H1 (cell line): ENCODE measurements around the gene C17orf107. TPM values are rescaled to one million over a fixed set of nuclear protein-coding genes. Genes with fewer than 3 reads are reported as not detected.

Experiments used
- CTCF ChIA-PET: fragments of 300-600 bp; sonication (Branson Sonifier 250); formaldehyde crosslinking; loops from one replicate; lab custom pipeline; 2021; ENCODE audit not compliant: partially characterized antibody; lab: Charles Lee
- POLR2A ChIA-PET: fragments of 300-600 bp; sonication (Branson Sonifier 250); formaldehyde crosslinking; loops from one replicate; lab custom pipeline; 2021; ENCODE audit warnings: inconsistent platforms; ENCODE audit not compliant: partially characterized antibody; lab: Charles Lee
- DNase-seq, 2 experiments: peaks; one replicate each; pipeline versions ENCODE4 v3.0.0 to v3.0.0-alpha.2; 2010 to 2022; ENCODE audit warnings: low spot score in 2 of 2, low read depth in 1 of 2, mixed read lengths in 1 of 2
- FAIRE-seq: peaks from 2 replicates; lab custom pipeline; 2011; peaks lifted over from hg19 to GRCh38; lab: Jason Lieb, UNC
- H2AFZ ChIP-seq: 2 replicates; pipeline ENCODE4 v1.8.1; 2012; ENCODE audit warnings: low read length, inconsistent platforms
- H2AK5ac ChIP-seq: 2 replicates; pipeline ENCODE4 v1.6.1; 2013; ENCODE audit warnings: low read depth, low read length
- H2BK120ac ChIP-seq: replicated peaks from 2 replicates; pipeline ENCODE3; 2013; ENCODE audit warnings: low read depth, low read length, inconsistent platforms
- H2BK12ac ChIP-seq: 2 replicates; pipeline ENCODE4 v1.6.1; 2013; ENCODE audit warnings: low read depth, low read length
- H2BK15ac ChIP-seq: 2 replicates; pipeline ENCODE4 v1.6.1; 2013; ENCODE audit warnings: low read length
- H2BK20ac ChIP-seq: 2 replicates; pipeline ENCODE4 v1.6.1; 2013; ENCODE audit warnings: low read length
- H2BK5ac ChIP-seq: 2 replicates; pipeline ENCODE4 v1.6.1; 2013; ENCODE audit warnings: low read depth, low read length
- H3K14ac ChIP-seq: 2 replicates; pipeline ENCODE4 v1.6.1; 2013; ENCODE audit warnings: inconsistent platforms; ENCODE audit not compliant: insufficient read length
- H3K18ac ChIP-seq: 2 replicates; pipeline ENCODE4 v1.6.1; 2013; ENCODE audit warnings: low read length; ENCODE audit errors: extremely low read depth
- H3K23ac ChIP-seq: 2 replicates; pipeline ENCODE4 v1.6.1; 2013; ENCODE audit warnings: inconsistent platforms; ENCODE audit not compliant: insufficient read length
- H3K23me2 ChIP-seq: 2 replicates; pipeline ENCODE4 v1.6.1; 2013; ENCODE audit warnings: low read depth, low read length
- H3K27ac ChIP-seq: 2 replicates; pipeline ENCODE4 v1.6.1; 2011; ENCODE audit warnings: low read depth, low read length, inconsistent platforms
- H3K27me3 ChIP-seq, 4 experiments: replicated peaks in 1 of 4; 1 replicate in 1 of 4; 2 replicates in 3 of 4; pipeline versions ENCODE4 v1.6.1 to v1.8.1; 2011 to 2013; ENCODE audit warnings: low read length in 3 of 4, mild to moderate bottlenecking in 3 of 4, inconsistent platforms in 2 of 4, mixed read lengths in 2 of 4, moderate library complexity in 1 of 4; ENCODE audit not compliant: control insufficient read depth in 3 of 4, insufficient read depth in 3 of 4; ENCODE audit errors: extremely low read depth in 1 of 4
- H3K36me3 ChIP-seq, 4 experiments: 2 replicates each; pipeline versions ENCODE4 v1.6.1 to v1.8.1; 2011 to 2013; ENCODE audit warnings: mild to moderate bottlenecking in 4 of 4, low read length in 3 of 4, moderate library complexity in 2 of 4, control low read depth in 1 of 4, inconsistent platforms in 1 of 4; ENCODE audit not compliant: insufficient read depth in 4 of 4, control insufficient read depth in 2 of 4
- H3K4ac ChIP-seq: replicated peaks from 2 replicates; pipeline ENCODE3; 2013; ENCODE audit warnings: low read length, low read depth, mixed read lengths, inconsistent platforms; ENCODE audit not compliant: insufficient read length
- H3K4me1 ChIP-seq, 4 experiments: replicated peaks in 1 of 4; 1 replicate in 1 of 4; 2 replicates in 3 of 4; pipeline versions ENCODE4 v1.6.1 to v1.8.1; 2011 to 2013; ENCODE audit warnings: low read length in 3 of 4, inconsistent platforms in 2 of 4, mixed read lengths in 1 of 4; ENCODE audit not compliant: insufficient read depth in 4 of 4, control insufficient read depth in 3 of 4
- H3K4me2 ChIP-seq, 2 experiments: 2 replicates each; pipeline versions ENCODE4 v1.6.1 to v1.8.1; 2011 to 2013; ENCODE audit warnings: low read depth in 2 of 2, low read length in 2 of 2, control low read depth in 1 of 2, inconsistent platforms in 1 of 2, mild to moderate bottlenecking in 1 of 2; ENCODE audit not compliant: insufficient read depth in 1 of 2
- H3K4me3 ChIP-seq, 4 experiments: fragments of 200-600, 300-600 bp in 1 of 4; sonication (generic), shearing (Covaris generic), sonication (Bioruptor Twin) in 1 of 4; 2 replicates each; pipeline versions ENCODE4 v1.5.1 to v1.8.1; 2011 to 2016; ENCODE audit warnings: low read length in 4 of 4, low read depth in 3 of 4, control low read depth in 2 of 4, inconsistent platforms in 2 of 4, mild to moderate bottlenecking in 2 of 4, mixed read lengths in 1 of 4, moderate library complexity in 1 of 4; ENCODE audit not compliant: insufficient read depth in 2 of 4; ENCODE audit errors: extremely low read depth in 1 of 4
- H3K56ac ChIP-seq: replicated peaks from 2 replicates; pipeline ENCODE3; 2013; ENCODE audit warnings: low read depth, mild to moderate bottlenecking, mixed read lengths, low read length, inconsistent platforms; ENCODE audit not compliant: insufficient read length
- H3K79me1 ChIP-seq: 2 replicates; pipeline ENCODE4 v1.6.1; 2013; ENCODE audit warnings: low read depth, low read length, control low read depth
- H3K79me2 ChIP-seq, 2 experiments: 2 replicates each; pipeline versions ENCODE4 v1.6.1 to v1.8.1; 2012 to 2013; ENCODE audit warnings: low read length in 2 of 2, mild to moderate bottlenecking in 2 of 2, inconsistent platforms in 1 of 2; ENCODE audit not compliant: insufficient read depth in 2 of 2, control insufficient read depth in 1 of 2
- H3K9ac ChIP-seq, 4 experiments: replicated peaks in 1 of 4; 1 replicate in 1 of 4; 2 replicates in 3 of 4; pipeline versions ENCODE4 v1.6.1 to v1.8.1; 2011 to 2013; ENCODE audit warnings: low read depth in 3 of 4, low read length in 3 of 4, control low read depth in 2 of 4, mild to moderate bottlenecking in 2 of 4, moderate library complexity in 2 of 4, inconsistent platforms in 1 of 4; ENCODE audit errors: extremely low read depth in 1 of 4
- H3K9me3 ChIP-seq, 2 experiments: 2 replicates each; pipeline versions ENCODE4 v1.6.1 to v1.8.1; 2012 to 2013; ENCODE audit warnings: mild to moderate bottlenecking in 2 of 2, moderate library complexity in 2 of 2, control low read depth in 1 of 2, inconsistent platforms in 1 of 2, low read depth in 1 of 2, low read length in 1 of 2, mixed read lengths in 1 of 2; ENCODE audit not compliant: insufficient read depth in 2 of 2
- H4K20me1 ChIP-seq, 2 experiments: replicated peaks in 1 of 2; 2 replicates each; pipeline versions ENCODE3 to v1.8.1; 2011 to 2013; ENCODE audit warnings: inconsistent platforms in 2 of 2, low read length in 2 of 2, mild to moderate bottlenecking in 1 of 2; ENCODE audit not compliant: insufficient read depth in 2 of 2, control insufficient read depth in 1 of 2
- H4K5ac ChIP-seq: 2 replicates; pipeline ENCODE4 v1.6.1; 2013; ENCODE audit warnings: low read length, low read depth, mixed read lengths, inconsistent platforms; ENCODE audit not compliant: insufficient read length
- H4K8ac ChIP-seq: 2 replicates; pipeline ENCODE4 v1.8.0; 2013; ENCODE audit warnings: mild to moderate bottlenecking, moderate library complexity, low read length, inconsistent platforms; ENCODE audit not compliant: insufficient read depth; ENCODE audit errors: extremely low read depth
- H4K91ac ChIP-seq: replicated peaks from 2 replicates; pipeline ENCODE3; 2013; ENCODE audit warnings: low read length, mixed read lengths, inconsistent platforms; ENCODE audit not compliant: insufficient read length
- BACH1 ChIP-seq: IDR thresholded peaks from 2 replicates; pipeline ENCODE4 v1.6.1; 2012; ENCODE audit warnings: low read length, improper control_type of control experiment
- CTCF ChIP-seq, 3 experiments: IDR thresholded peaks; 1 replicate in 2 of 3; 2 replicates in 1 of 3; pipeline versions ENCODE4 v1.5.1 to v1.6.1; 2011; ENCODE audit warnings: low read length in 3 of 3, mild to moderate bottlenecking in 3 of 3, inconsistent platforms in 2 of 3, low read depth in 1 of 3, moderate library complexity in 1 of 3; ENCODE audit not compliant: insufficient read depth in 1 of 3; ENCODE audit errors: control extremely low read depth in 1 of 3
- EGR1 ChIP-seq: IDR thresholded peaks from 2 replicates; pipeline ENCODE4 v1.6.1; 2011; ENCODE audit warnings: low read depth, low read length, borderline replicate concordance
- EP300 ChIP-seq, 2 experiments: IDR thresholded peaks; 1 replicate in 1 of 2; 2 replicates in 1 of 2; pipeline ENCODE4 v1.6.1; 2011 to 2012; ENCODE audit warnings: low read depth in 2 of 2, low read length in 2 of 2, mild to moderate bottlenecking in 2 of 2, borderline replicate concordance in 1 of 2, inconsistent platforms in 1 of 2, moderate library complexity in 1 of 2
- GABPA ChIP-seq: IDR thresholded peaks from 2 replicates; pipeline ENCODE4 v1.6.1; 2011; ENCODE audit warnings: mild to moderate bottlenecking, low read length, moderate library complexity, borderline replicate concordance; ENCODE audit not compliant: insufficient read depth
- RAD21 ChIP-seq, 2 experiments: IDR thresholded peaks in 1 of 2; conservative IDR thresholded peaks in 1 of 2; 2 replicates each; pipeline ENCODE4 v1.6.1; 2011; ENCODE audit warnings: low read depth in 2 of 2, low read length in 2 of 2, improper control_type of control experiment in 1 of 2, inconsistent platforms in 1 of 2, mild to moderate bottlenecking in 1 of 2, moderate library complexity in 1 of 2
- SP4 ChIP-seq: IDR thresholded peaks from 2 replicates; pipeline ENCODE4 v1.6.1; 2012; ENCODE audit warnings: low read length, inconsistent platforms
- YY1 ChIP-seq: IDR thresholded peaks from 2 replicates; pipeline ENCODE4 v1.6.1; 2011; ENCODE audit warnings: low read depth, mild to moderate bottlenecking, low read length
- WGBS, 2 experiments: shearing (Covaris generic) in 1 of 2; methylation state at CpG; one replicate each; pipeline versions ENCODE4 v1.1.6 to v1.1.7; 2013 to 2015; ENCODE audit warnings: low lambda C conversion rate in 2 of 2, mixed read lengths in 2 of 2, inconsistent platforms in 1 of 2, low coverage in 1 of 2, missing lambda C conversion rate in 1 of 2; ENCODE audit not compliant: insufficient replicate concordance in 2 of 2, insufficient coverage in 1 of 2, insufficient read length in 1 of 2; ENCODE audit errors: extremely low coverage in 1 of 2, missing lambda C conversion rate in 1 of 2; 5-methylcytosine and 5-hydroxymethylcytosine counted together
- polyA plus RNA-seq, 7 experiments: library from polyadenylated mRNA; depleted of rRNA in 3 of 7; stranded (reverse) in 5 of 7; unstranded in 2 of 7; fragments of >200 nt in 5 of 7; fragments of 200-250 nt in 2 of 7; gene quantifications; 1 replicate in 5 of 7; 2 replicates in 1 of 7; 4 replicates in 1 of 7; pipeline versions ENCODE4 v1.2.1 to v1.2.3, GENCODE V29; 2011 to 2013; ENCODE audit warnings: missing spikeins in 2 of 7, mixed read lengths in 2 of 7
- total RNA-seq: library from RNA; stranded (reverse); fragmentation: NEBNext Ultra II Directional; extraction: Animal tissue kit (Norgen Biotek cat#: 25700); gene quantifications from 2 replicates; pipeline ENCODE4 v1.2.1, GENCODE V29; 2021

The C17orf107 gene
- total and polyA plus RNA-seq, 2 of the 8 experiments (the other 6 are each of a cell fraction or from before 2014, with no cell fraction given) = 0.39 to 0.45 TPM

- Histone ChIP-seq H3K9ac (no peak overlapping the region), H4K91ac (no peak overlapping the region), H4K8ac (no peak overlapping the region), H2BK12ac (no peak overlapping the region), H4K20me1 (peaks cover 0 to 1% of the 10 kb centered on the region in 2 experiments), H3K36me3 (peaks cover 9 to 16% (median 13%) of the 10 kb centered on the region in 4 experiments), H4K5ac (no peak overlapping the region), H2BK5ac (no peak overlapping the region), H2BK120ac (no peak overlapping the region), H3K14ac (no peak overlapping the region), H3K27me3 (no peaks in the 10 kb centered on the region), H3K79me2 (peaks cover 0 to 12% of the 10 kb centered on the region in 2 experiments; a peak in 3 of 4 replicates), H3K4ac (no peak overlapping the region), H3K23ac (no peak overlapping the region), H2AK5ac (no peak overlapping the region), H2AFZ (no peak overlapping the region), H3K23me2 (peaks cover 8% of the 10 kb centered on the region; the same call in 1 of the 2 replicates), H3K79me1 (peaks cover 9% of the 10 kb centered on the region), H3K4me1 (peaks cover 0 to 8% (median 6%) of the 10 kb centered on the region in 4 experiments; a peak in 6 of 7 replicates), H2BK15ac (no peak overlapping the region), H3K4me2 (no peak overlapping the region), H2BK20ac (no peak overlapping the region), H3K18ac (no peak overlapping the region), H3K4me3 (no peak overlapping the region), H3K27ac (no peak overlapping the region), H3K56ac (no peak overlapping the region), H3K9me3 (no peaks in the 10 kb centered on the region)
- FAIRE-seq (no peak), DNase-seq (no peak)
- ChIA-PET POLR2A (interaction anchor here (0.7 to 27.4 kb wide), 12 partner anchors 8 to 63 kb away, joined by 3 to 987 read pairs (median 8); partner anchors contain the start of genes C17orf107, CHRNE, ENO3 and INCA1), CTCF (interaction anchor here (0.7 to 1.3 kb wide), 8 partner anchors 9 to 131 kb away, joined by 3 to 10 read pairs (median 4); no protein-coding TSS in a partner anchor)
- 83% methylated on average over 14 of the region's 14 CpGs; no CpG with 5 or more reads in 1 of the 2 experiments for WGBS, 2 experiments
- TF ChIP-seq EGR1 (0 out of 2 replicates have a peak, but pooled peaks have one; percentile 15), EP300 (IDR thresholded peaks at IDR 0.05; ENCODE audit: borderline replicate concordance in 1 of 2, low read depth in 2 of 2, low read length in 2 of 2) (no peak), GABPA (0 out of 2 replicates have a peak, but pooled peaks have one; percentile 37), SP4 (no peak), BACH1 (peak; percentile 11; the same call in 1 of the 2 replicates), YY1 (peak; percentile 54; the same call in 1 of the 2 replicates), RAD21 (IDR thresholded peaks at IDR 0.05 in 1 of 2, conservative IDR thresholded peaks at IDR 0.05 in 1 of 2; ENCODE audit: low read depth in 2 of 2, low read length in 2 of 2) (peak; percentile 25 to 52; a peak in 3 of 4 replicates), CTCF (IDR thresholded peaks at IDR 0.05; ENCODE audit: control extremely low read depth in 1 of 3, insufficient read depth in 1 of 3, low read depth in 1 of 3, low read length in 3 of 3) (peak; percentile 15 to 55 (median 51))
Measured at GRCh38 chr17:4934173-4934979, 35.0 kb downstream of the C17orf107 start.
